HepG2 (cell line): ENCODE results near the gene CTXN1.

Experiments used
- BRCA1 ChIP-seq: sonication (generic); formaldehyde crosslinking; IDR thresholded peaks from 2 replicates; pipeline ENCODE4 v1.4.0; 2020; ENCODE audit warnings: missing genetic modification reagents
- EP300 ChIP-seq, 3 experiments: sonication (generic) in 1 of 3; formaldehyde crosslinking in 1 of 3; IDR thresholded peaks; 2 replicates each; pipeline versions ENCODE4 v1.5.1 to v1.6.1; 2011 to 2020; ENCODE audit warnings: low read depth in 2 of 3, low read length in 2 of 3, borderline replicate concordance in 1 of 3, improper control_type of control experiment in 1 of 3, mild to moderate bottlenecking in 1 of 3, missing genetic modification reagents in 1 of 3, moderate library complexity in 1 of 3
- EZH2 ChIP-seq: conservative IDR thresholded peaks from 2 replicates; pipeline ENCODE4 v1.6.1; 2012; ENCODE audit warnings: mild to moderate bottlenecking, low read depth, low read length, moderate library complexity
- MTF1 ChIP-seq: sonication (generic); formaldehyde crosslinking; IDR thresholded peaks from 2 replicates; pipeline ENCODE4 v1.5.0; 2020; ENCODE audit warnings: missing genetic modification reagents
- POLR2A ChIP-seq, 2 experiments: IDR thresholded peaks; 2 replicates each; pipeline ENCODE4 v1.6.1; 2011; ENCODE audit warnings: low read depth in 2 of 2, low read length in 2 of 2, mild to moderate bottlenecking in 1 of 2, moderate library complexity in 1 of 2; ENCODE audit not compliant: insufficient read depth in 1 of 2
- POLR2AphosphoS2 ChIP-seq: IDR thresholded peaks from 2 replicates; pipeline ENCODE4 v1.6.1; 2011; ENCODE audit warnings: low read depth, low read length, improper control_type of control experiment
- SALL2 ChIP-seq: sonication (generic); formaldehyde crosslinking; IDR thresholded peaks from 2 replicates; pipeline ENCODE4 v1.8.1; 2023; ENCODE audit warnings: mild to moderate bottlenecking, missing genetic modification reagents, inconsistent platforms
- TAF1 ChIP-seq: sonication (generic); formaldehyde crosslinking; IDR thresholded peaks from 2 replicates; pipeline ENCODE4 v1.4.0; 2020; ENCODE audit warnings: missing genetic modification reagents
- ZFAT ChIP-seq: sonication (generic); formaldehyde crosslinking; conservative IDR thresholded peaks from 2 replicates; pipeline ENCODE4 v1.8.1; 2023; ENCODE audit warnings: missing genetic modification reagents, inconsistent platforms
- ZNF337 ChIP-seq: sonication (generic); formaldehyde crosslinking; IDR thresholded peaks from 2 replicates; pipeline ENCODE4 v1.5.1; 2020; ENCODE audit warnings: missing genetic modification reagents, low read depth, mild to moderate bottlenecking, borderline replicate concordance
- ZNF766 ChIP-seq: sonication (generic); formaldehyde crosslinking; IDR thresholded peaks from 2 replicates; pipeline ENCODE4 v1.5.0; 2020; ENCODE audit warnings: missing genetic modification reagents, borderline replicate concordance
- ZNF816 ChIP-seq: sonication (generic); formaldehyde crosslinking; IDR thresholded peaks from 2 replicates; pipeline ENCODE4 v1.8.0; 2022; ENCODE audit warnings: missing genetic modification reagents, mild to moderate bottlenecking, borderline replicate concordance

- no peak for TF ChIP-seq EP300 (IDR thresholded peaks at IDR 0.05; ENCODE audit: low read depth in 2 of 2, low read length in 2 of 2)
- TF ChIP-seq EP300 (CRISPR knock-in tag; IDR thresholded peaks at IDR 0.05; ENCODE audit: borderline replicate concordance): no peak
- TF ChIP-seq SALL2 (CRISPR knock-in tag): 0 out of 2 replicates have a peak, but pooled peaks have one; percentile 22
- no peak for TF ChIP-seq POLR2AphosphoS2
- TF ChIP-seq POLR2A (IDR thresholded peaks at IDR 0.05; ENCODE audit: insufficient read depth in 1 of 2, low read depth in 2 of 2, low read length in 2 of 2): peak in 1 of 2 experiments; percentile 41; a peak in 1 of 4 replicates
- TF ChIP-seq ZNF766: no peak
- TF ChIP-seq ZNF337 (CRISPR knock-in tag): no peak
- TF ChIP-seq TAF1: no peak
- TF ChIP-seq ZFAT: no peak; the same call in 1 of the 2 replicates
- no peak for TF ChIP-seq ZNF816 (CRISPR knock-in tag)
- no peak for TF ChIP-seq MTF1 (CRISPR knock-in tag)
- TF ChIP-seq EZH2: no peak
- no peak; the same call in 1 of the 2 replicates for TF ChIP-seq BRCA1 (CRISPR knock-in tag)
Observed at GRCh38 chr19:7916103-7916954, 9.6 kb downstream of the CTXN1 start.
